Hepatocyte (in vitro differentiated cells): ENCODE results near the gene NME9.

Source experiments
- CTCF ChIP-seq: fragments of 200-600 bp; sonication (generic); IDR thresholded peaks from 2 replicates; pipeline ENCODE4 v1.5.1; 2016; ENCODE audit warnings: antibody characterized with exemption, mild to moderate bottlenecking; ENCODE audit not compliant: poor library complexity
- EZH2 ChIP-seq: fragments of 200-600 bp; sonication (generic); IDR thresholded peaks from 2 replicates; pipeline ENCODE4 v1.6.1; 2016; ENCODE audit warnings: antibody characterized with exemption, mild to moderate bottlenecking, borderline replicate concordance
- EZH2phosphoT487 ChIP-seq: fragments of 200-600 bp; sonication (generic); IDR thresholded peaks from one replicate; pipeline ENCODE4 v1.6.1; 2018; ENCODE audit warnings: antibody characterized with exemption, mild to moderate bottlenecking, low read depth, moderate library complexity; ENCODE audit not compliant: unreplicated experiment, severe bottlenecking

- TF ChIP-seq EZH2phosphoT487 (no peak), CTCF (no peak), EZH2 (no peak)
Observed at GRCh38 chr3:138374573-138375134, 45.0 kb upstream of the NME9 start.
